LoVo (cell line): ENCODE measurements around the gene SCOC.
A peak's percentile ranks its signal among the peaks of the same experiment; 100 is the strongest.
"Not testable (repeated sequence)": the region's sequence is repeated elsewhere in the genome, so short reads cannot be mapped to it uniquely, and the experiment has no call there.

ENCODE experiments used
- DNase-seq: peaks from one replicate; pipeline ENCODE4 v3.0.0-alpha.2; 2016; ENCODE audit warnings: low spot score

SCOC gene

GRCh38 chr4:140361099-140361498 lies 12.3 kb upstream of the SCOC start:
- DNase-seq, result no peak

GRCh38 chr4:140363051-140363450 lies 10.4 kb upstream of the SCOC start:
- DNase-seq, result no peak

GRCh38 chr4:140363558-140363957 lies 9.9 kb upstream of the SCOC start:
- no peak for DNase-seq

- peak; percentile 22 for DNase-seq
Observed at GRCh38 chr4:140367738-140368137, 5.7 kb upstream of the SCOC start.

- no peak for DNase-seq
Observed at GRCh38 chr4:140368686-140369085, 4.8 kb upstream of the SCOC start.

- DNase-seq, result peak; percentile 25
Observed at GRCh38 chr4:140372751-140373327, 607 bp upstream of the SCOC start.

- peak; percentile 26 for DNase-seq
Observed at GRCh38 chr4:140374130-140374477, 658 bp downstream of the SCOC start.

- no peak for DNase-seq
Observed at GRCh38 chr4:140382732-140383131, 9.3 kb downstream of the SCOC start.

GRCh38 chr4:140388015-140388414 lies 14.6 kb downstream of the SCOC start:
- DNase-seq, result no peak

- no peak for DNase-seq
Observed at GRCh38 chr4:140395668-140396067, 22.2 kb downstream of the SCOC start.

- no peak for DNase-seq
Observed at GRCh38 chr4:140400111-140400510, 26.7 kb downstream of the SCOC start.

GRCh38 chr4:140406292-140406691 lies 32.8 kb downstream of the SCOC start:
- DNase-seq, result no peak

GRCh38 chr4:140408974-140409373 lies 35.5 kb downstream of the SCOC start:
- no peak for DNase-seq

GRCh38 chr4:140413130-140413969 lies 39.9 kb downstream of the SCOC start:
- DNase-seq, result not testable (repeated sequence)

GRCh38 chr4:140423106-140423505 lies 49.7 kb downstream of the SCOC start:
- no peak for DNase-seq

- DNase-seq, result no peak
Observed at GRCh38 chr4:140426610-140427105, 53.2 kb downstream of the SCOC start.

- DNase-seq, result peak; percentile 53
Observed at GRCh38 chr4:140427106-140427918, 53.9 kb downstream of the SCOC start, which contains the start of gene CLGN. TSS of gene CLGN (minus strand) at chr4:140427648. CDS start at chr4:140413078, 14,570 bp downstream.

GRCh38 chr4:140427919-140428471 lies 54.5 kb downstream of the SCOC start:
- DNase-seq, result no peak
